Gastrocnemius medialis (tissue), 4 donors: ENCODE data around the gene ELK3. TPM values are rescaled to one million over a fixed set of nuclear protein-coding genes. Genes with fewer than 3 reads are reported as not detected.

ENCODE experiments used
- ATAC-seq, 2 donors: fragments of 150-250 bp; one replicate each; pipeline ENCODE4 v1.9.1; 2016
- DNase-seq, 2 donors: peaks; one replicate each; pipeline ENCODE4 v3.0.0-alpha.2; 2019
- H3K27ac ChIP-seq, 4 donors: fragments of 200-600 bp; sonication (generic); 1 replicate in 1 of 4; 2 replicates in 3 of 4; pipeline ENCODE4 v1.5.1; 2016 to 2018; ENCODE audit warnings: mild to moderate bottlenecking in 2 of 4, moderate library complexity in 1 of 4
- H3K27me3 ChIP-seq, 3 donors: fragments of 200-600 bp; sonication (generic) in 2 of 3; 1 replicate in 1 of 3; 2 replicates in 2 of 3; pipeline versions ENCODE4 v1.5.1 to v1.6.0; 2016 to 2019; ENCODE audit warnings: mild to moderate bottlenecking in 1 of 3, moderate library complexity in 1 of 3
- H3K36me3 ChIP-seq, 2 donors: fragments of 200-600 bp; sonication (generic) in 1 of 2; one replicate each; pipeline ENCODE4 v1.5.1; 2017 to 2018
- H3K4me1 ChIP-seq, 2 donors: fragments of 200-600 bp; sonication (generic) in 1 of 2; one replicate each; pipeline ENCODE4 v1.5.1; 2016 to 2017; ENCODE audit warnings: mild to moderate bottlenecking in 2 of 2
- H3K4me3 ChIP-seq, 4 donors: fragments of 200-600 bp; sonication (generic) in 3 of 4; 1 replicate in 1 of 4; 2 replicates in 3 of 4; pipeline ENCODE4 v1.5.1; 2016 to 2019; ENCODE audit warnings: mild to moderate bottlenecking in 2 of 4
- H3K9me3 ChIP-seq, 3 donors: fragments of 200-600 bp; sonication (generic) in 2 of 3; 1 replicate in 1 of 3; 2 replicates in 2 of 3; pipeline ENCODE4 v1.5.1; 2016 to 2019
- CTCF ChIP-seq, 5 experiments: fragments of 450-650 bp in 3 of 5; fragments of 200-600 bp in 2 of 5; sonication (generic) in 2 of 5; IDR thresholded peaks in 4 of 5; conservative IDR thresholded peaks in 1 of 5; 1 replicate in 4 of 5; 2 replicates in 1 of 5; pipeline ENCODE4 v1.5.1; 2016 to 2019; ENCODE audit warnings: antibody characterized with exemption in 5 of 5, mild to moderate bottlenecking in 3 of 5, moderate library complexity in 3 of 5
- POLR2A ChIP-seq, 2 donors: fragments of 450-650 bp; IDR thresholded peaks; one replicate each; pipeline ENCODE4 v1.6.1; 2017; ENCODE audit warnings: antibody characterized with exemption in 2 of 2, mild to moderate bottlenecking in 2 of 2, moderate library complexity in 2 of 2
- in situ Hi-C, 4 donors: fragments of 200-750 bp; cut with MboI; loops; one replicate each; pipeline versions ENCODE4 v1.15.0 to v1.8.0; 2017; ENCODE audit warnings: low sequenced_read_pairs in 4 of 4
- intact Hi-C: fragments of 100-400 bp; cut with DNase I; formaldehyde crosslinking; loops from one replicate; pipeline ENCODE4 v1.15.1; 2023; ENCODE audit warnings: low total_unique reads
- total RNA-seq, 4 donors: library from RNA; depleted of rRNA; stranded (reverse); fragments of >200 nt; gene quantifications; one replicate each; pipeline versions ENCODE4 v1.1.0 to v1.2.3, GENCODE V29; 2016

ELK3 gene
- total RNA-seq, 4 donors from 2014 or later, result 3.7 to 6.6 (median 4.9) TPM

GRCh38 chr12:96294831-96295230 is 100.7 kb downstream of the ELK3 start:
- H3K9me3 ChIP-seq, result no peaks in the 10 kb centered on the region
- intact Hi-C loops, result no loop called here
- no peaks in the 10 kb centered on the region for H3K27me3 ChIP-seq
- no peak overlapping the region for H3K4me3 ChIP-seq
- H3K36me3 ChIP-seq, result peaks cover 0 to 5% of the 10 kb centered on the region in 2 donors
- TF ChIP-seq CTCF (IDR thresholded peaks at IDR 0.05 in 4 of 5, conservative IDR thresholded peaks at IDR 0.05 in 1 of 5), result no peak
- TF ChIP-seq POLR2A (IDR thresholded peaks at IDR 0.05), result no peak
- in situ Hi-C loops, result no loop called here
- no peaks in the 10 kb centered on the region for H3K4me1 ChIP-seq
- DNase-seq (no peak), ATAC-seq (no peak)
- no peak overlapping the region for H3K27ac ChIP-seq

GRCh38 chr12:96295532-96296160 is 101.5 kb downstream of the ELK3 start:
- in situ Hi-C loops, result no loop called here
- no peaks in the 10 kb centered on the region for H3K4me1 ChIP-seq
- H3K27ac ChIP-seq, result no peak overlapping the region
- TF ChIP-seq CTCF (IDR thresholded peaks at IDR 0.05 in 4 of 5, conservative IDR thresholded peaks at IDR 0.05 in 1 of 5) (no peak), POLR2A (IDR thresholded peaks at IDR 0.05) (no peak)
- no peak overlapping the region for H3K4me3 ChIP-seq
- H3K9me3 ChIP-seq, result no peaks in the 10 kb centered on the region
- ATAC-seq, result no peak
- peaks cover 0 to 5% of the 10 kb centered on the region in 2 donors for H3K36me3 ChIP-seq
- no peaks in the 10 kb centered on the region for H3K27me3 ChIP-seq
- no peak for DNase-seq
- intact Hi-C loops, result no loop called here

GRCh38 chr12:96297504-96297903 is 103.3 kb downstream of the ELK3 start:
- Histone ChIP-seq H3K4me3 (no peak overlapping the region), H3K36me3 (peaks cover 0 to 5% of the 10 kb centered on the region in 2 donors), H3K27me3 (no peaks in the 10 kb centered on the region), H3K9me3 (no peaks in the 10 kb centered on the region), H3K27ac (no peak overlapping the region), H3K4me1 (no peaks in the 10 kb centered on the region)
- TF ChIP-seq POLR2A (IDR thresholded peaks at IDR 0.05) (no peak), CTCF (IDR thresholded peaks at IDR 0.05 in 4 of 5, conservative IDR thresholded peaks at IDR 0.05 in 1 of 5) (no peak)
- intact Hi-C loops (no loop called here), in situ Hi-C loops (no loop called here)
- no peak for ATAC-seq
- no peak for DNase-seq

GRCh38 chr12:96300064-96300463 is 105.9 kb downstream of the ELK3 start:
- TF ChIP-seq CTCF (IDR thresholded peaks at IDR 0.05 in 4 of 5, conservative IDR thresholded peaks at IDR 0.05 in 1 of 5) (no peak), POLR2A (IDR thresholded peaks at IDR 0.05) (no peak)
- ATAC-seq, result no peak
- in situ Hi-C loops (no loop called here), intact Hi-C loops (loop anchor here (2.0 kb wide), 1 partner anchor 101 kb away; the partner anchor contains the start of gene CDK17)
- H3K4me3 ChIP-seq, result no peak overlapping the region
- no peaks in the 10 kb centered on the region for H3K27me3 ChIP-seq
- no peaks in the 10 kb centered on the region for H3K9me3 ChIP-seq
- DNase-seq, result no peak
- no peaks in the 10 kb centered on the region for H3K4me1 ChIP-seq
- H3K36me3 ChIP-seq, result peaks cover 0 to 5% of the 10 kb centered on the region in 2 donors
- H3K27ac ChIP-seq, result no peak overlapping the region

- Histone ChIP-seq H3K27me3 (no peaks in the 10 kb centered on the region), H3K36me3 (peaks cover 0 to 5% of the 10 kb centered on the region in 2 donors)
These were observed 107.6 kb downstream of the ELK3 start for GRCh38 chr12:96301732-96302131.

More at GRCh38 chr12:96301732-96302131, 107.6 kb downstream of the ELK3 start:
- no peak for DNase-seq
- in situ Hi-C loops (no loop called here), intact Hi-C loops (loop anchor here (2.0 kb wide), 1 partner anchor 99 kb away; the partner anchor contains the start of gene CDK17)
- no peak overlapping the region for H3K4me3 ChIP-seq
- H3K4me1 ChIP-seq, result no peaks in the 10 kb centered on the region
- no peaks in the 10 kb centered on the region for H3K9me3 ChIP-seq
- no peak for TF ChIP-seq CTCF (IDR thresholded peaks at IDR 0.05 in 4 of 5, conservative IDR thresholded peaks at IDR 0.05 in 1 of 5)
- no peak for TF ChIP-seq POLR2A (IDR thresholded peaks at IDR 0.05)
- no peak for ATAC-seq
- H3K27ac ChIP-seq, result no peak overlapping the region
